GM12878 (cell line): ENCODE data around the gene GDI2. TPM values are rescaled to one million over a fixed set of nuclear protein-coding genes. Genes with fewer than 3 reads are reported as not detected.

Source experiments
- BACH1 ChIP-seq: fragments of 450-650 bp; IDR thresholded peaks from 2 replicates; pipeline ENCODE4 v1.6.1; 2017; ENCODE audit warnings: mild to moderate bottlenecking, borderline replicate concordance
- CHD4 ChIP-seq: fragments of 200-600 bp; sonication (generic); IDR thresholded peaks from 2 replicates; pipeline ENCODE4 v1.6.1; 2016; ENCODE audit warnings: mild to moderate bottlenecking
- CTCF ChIP-seq, 3 experiments: IDR thresholded peaks in 2 of 3; conservative IDR thresholded peaks in 1 of 3; 2 replicates each; pipeline ENCODE4 v1.5.1; 2011; ENCODE audit warnings: low read depth in 3 of 3, low read length in 3 of 3, mild to moderate bottlenecking in 3 of 3, control low read depth in 2 of 3, moderate library complexity in 2 of 3, inconsistent platforms in 1 of 3, mixed read lengths in 1 of 3; ENCODE audit not compliant: control insufficient read depth in 2 of 3, insufficient read depth in 1 of 3; ENCODE audit errors: extremely low read depth in 1 of 3
- FOXK2 ChIP-seq: fragments of 450-650 bp; IDR thresholded peaks from 2 replicates; pipeline ENCODE4 v1.6.1; 2017; ENCODE audit warnings: mild to moderate bottlenecking, moderate library complexity
- FOXM1 ChIP-seq: IDR thresholded peaks from 2 replicates; pipeline ENCODE4 v1.6.1; 2012; ENCODE audit warnings: low read depth, mild to moderate bottlenecking, inconsistent platforms, low read length, moderate library complexity
- LARP7 ChIP-seq: fragments of 450-650 bp; IDR thresholded peaks from 2 replicates; pipeline ENCODE4 v1.6.1; 2017; ENCODE audit warnings: mild to moderate bottlenecking
- MTA2 ChIP-seq: fragments of 450-650 bp; IDR thresholded peaks from 2 replicates; pipeline ENCODE4 v1.6.1; 2016; ENCODE audit warnings: low read depth, mild to moderate bottlenecking, moderate library complexity
- MTA3 ChIP-seq: IDR thresholded peaks from 2 replicates; pipeline ENCODE4 v1.6.1; 2012; ENCODE audit warnings: low read length, inconsistent platforms, borderline replicate concordance
- NR2C1 ChIP-seq: fragments of 450-650 bp; IDR thresholded peaks from 2 replicates; pipeline ENCODE4 v1.6.1; 2017; ENCODE audit warnings: antibody characterized with exemption, mild to moderate bottlenecking, moderate library complexity
- NR2F1 ChIP-seq: fragments of 450-650 bp; conservative IDR thresholded peaks from 2 replicates; pipeline ENCODE4 v1.6.1; 2017; ENCODE audit warnings: mild to moderate bottlenecking
- RCOR1 ChIP-seq: conservative IDR thresholded peaks from 2 replicates; pipeline ENCODE4 v1.6.1; 2012; ENCODE audit warnings: low read depth, low read length, improper control_type of control experiment
- SKIL ChIP-seq: fragments of 450-650 bp; IDR thresholded peaks from 2 replicates; pipeline ENCODE4 v1.6.1; 2017; ENCODE audit warnings: mild to moderate bottlenecking, low read depth, inconsistent platforms; ENCODE audit not compliant: poor library complexity, severe bottlenecking
- SPI1 ChIP-seq: IDR thresholded peaks from 2 replicates; pipeline ENCODE4 v1.6.1; 2011; ENCODE audit warnings: low read depth, mild to moderate bottlenecking, low read length, moderate library complexity, borderline replicate concordance; ENCODE audit not compliant: insufficient read depth
- SUPT20H ChIP-seq: IDR thresholded peaks from 2 replicates; pipeline ENCODE4 v1.6.1; 2011; ENCODE audit warnings: low read depth, mild to moderate bottlenecking, low read length, moderate library complexity, borderline replicate concordance; ENCODE audit not compliant: control insufficient read depth
- polyA plus RNA-seq, 11 experiments: library from polyadenylated mRNA; depleted of rRNA in 4 of 11; unstranded in 6 of 11; stranded (reverse) in 5 of 11; fragments of >200 nt; fragmentation: Nextera tagmentation in 4 of 11; fragmentation: Illumina TruSeq in 1 of 11; extraction: Ambion mirVana in 4 of 11; extraction: Trizol in 1 of 11; gene quantifications; 1 replicate in 1 of 11; 2 replicates in 10 of 11; pipeline versions ENCODE4 v1.2.1 to v1.2.3, GENCODE V29; 2011 to 2016; ENCODE audit warnings: inconsistent platforms in 2 of 11, missing spikeins in 2 of 11, low read depth in 1 of 11
- total RNA-seq, 4 experiments: library from RNA; depleted of rRNA in 3 of 4; stranded (reverse); fragments of >200 nt in 3 of 4; fragmentation: Illumina TruSeq in 1 of 4; extraction: Trizol in 1 of 4; gene quantifications; 2 replicates each; pipeline versions ENCODE4 v1.2.1 to v1.2.3, GENCODE V29; 2013 to 2021
- TF ChIP-seq, protein P1 (sequence below): fragments of 450-650 bp; formaldehyde crosslinking; IDR thresholded peaks from 2 replicates; pipeline ENCODE4 v1.4.0; 2020; ENCODE audit warnings: mild to moderate bottlenecking, moderate library complexity
- TF ChIP-seq, protein P2 (sequence below): fragments of 450-650 bp; IDR thresholded peaks from 2 replicates; pipeline ENCODE4 v1.6.1; 2017; ENCODE audit warnings: antibody characterized with exemption, mild to moderate bottlenecking, moderate library complexity

GDI2 gene
- total and polyA plus RNA-seq, 10 of the 15 experiments (the other 5 are each of a cell fraction or from before 2014, with no cell fraction given) = 261 to 395 (median 276) TPM

DNA sequence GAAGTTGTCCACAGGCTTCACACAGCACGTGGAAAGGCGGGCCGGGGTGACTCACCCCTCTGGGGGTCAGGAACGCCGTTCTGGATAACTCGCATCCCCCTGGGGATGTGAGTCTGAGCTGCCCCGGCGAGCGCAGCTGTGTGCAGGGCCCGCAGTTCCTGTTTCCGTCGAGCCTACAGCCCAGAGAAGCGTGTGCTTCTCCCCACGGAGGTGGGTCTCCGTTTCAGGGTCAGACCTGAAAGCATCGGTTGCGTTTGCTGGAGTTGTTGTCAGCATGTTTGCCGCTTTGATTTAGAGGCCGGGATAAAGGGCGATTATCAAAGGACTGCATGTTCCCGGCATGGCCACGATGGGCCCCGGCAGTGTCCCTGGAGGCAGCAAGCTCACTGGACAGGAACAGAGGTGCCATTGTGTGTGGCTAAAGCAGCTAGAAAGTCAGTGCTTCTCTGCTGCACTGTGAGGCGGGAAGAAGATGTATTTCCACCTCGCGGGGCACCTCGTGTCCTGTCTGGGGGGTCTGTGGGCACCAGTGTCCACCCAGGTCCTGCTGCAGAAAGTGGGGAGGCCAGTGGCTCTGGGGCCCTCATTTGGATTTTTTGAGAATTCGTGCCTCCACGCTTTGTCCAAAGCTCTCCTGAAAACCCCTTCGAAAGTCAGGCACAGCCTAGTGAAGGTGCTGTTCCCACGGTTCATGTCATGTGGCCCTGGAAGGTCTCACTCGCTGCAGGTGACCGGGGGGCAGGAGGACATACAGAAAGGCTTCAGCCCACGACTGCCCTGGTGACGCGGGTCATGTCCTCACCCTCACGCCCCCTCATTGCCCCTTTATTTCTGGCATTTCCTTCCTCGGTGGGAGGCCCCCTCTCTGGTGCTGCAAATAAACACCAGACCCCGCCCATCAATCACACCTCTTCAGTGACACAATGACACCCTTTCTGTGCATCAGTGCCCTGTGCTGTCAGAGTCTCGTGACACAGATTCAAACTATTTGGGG is 27.4 kb upstream of the GDI2 start (continued):
- TF ChIP-seq, protein P1, sequence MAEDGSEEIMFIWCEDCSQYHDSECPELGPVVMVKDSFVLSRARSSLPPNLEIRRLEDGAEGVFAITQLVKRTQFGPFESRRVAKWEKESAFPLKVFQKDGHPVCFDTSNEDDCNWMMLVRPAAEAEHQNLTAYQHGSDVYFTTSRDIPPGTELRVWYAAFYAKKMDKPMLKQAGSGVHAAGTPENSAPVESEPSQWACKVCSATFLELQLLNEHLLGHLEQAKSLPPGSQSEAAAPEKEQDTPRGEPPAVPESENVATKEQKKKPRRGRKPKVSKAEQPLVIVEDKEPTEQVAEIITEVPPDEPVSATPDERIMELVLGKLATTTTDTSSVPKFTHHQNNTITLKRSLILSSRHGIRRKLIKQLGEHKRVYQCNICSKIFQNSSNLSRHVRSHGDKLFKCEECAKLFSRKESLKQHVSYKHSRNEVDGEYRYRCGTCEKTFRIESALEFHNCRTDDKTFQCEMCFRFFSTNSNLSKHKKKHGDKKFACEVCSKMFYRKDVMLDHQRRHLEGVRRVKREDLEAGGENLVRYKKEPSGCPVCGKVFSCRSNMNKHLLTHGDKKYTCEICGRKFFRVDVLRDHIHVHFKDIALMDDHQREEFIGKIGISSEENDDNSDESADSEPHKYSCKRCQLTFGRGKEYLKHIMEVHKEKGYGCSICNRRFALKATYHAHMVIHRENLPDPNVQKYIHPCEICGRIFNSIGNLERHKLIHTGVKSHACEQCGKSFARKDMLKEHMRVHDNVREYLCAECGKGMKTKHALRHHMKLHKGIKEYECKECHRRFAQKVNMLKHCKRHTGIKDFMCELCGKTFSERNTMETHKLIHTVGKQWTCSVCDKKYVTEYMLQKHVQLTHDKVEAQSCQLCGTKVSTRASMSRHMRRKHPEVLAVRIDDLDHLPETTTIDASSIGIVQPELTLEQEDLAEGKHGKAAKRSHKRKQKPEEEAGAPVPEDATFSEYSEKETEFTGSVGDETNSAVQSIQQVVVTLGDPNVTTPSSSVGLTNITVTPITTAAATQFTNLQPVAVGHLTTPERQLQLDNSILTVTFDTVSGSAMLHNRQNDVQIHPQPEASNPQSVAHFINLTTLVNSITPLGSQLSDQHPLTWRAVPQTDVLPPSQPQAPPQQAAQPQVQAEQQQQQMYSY (CRISPR knock-in tag) = no peak
- TF ChIP-seq LARP7 (peak; percentile 70; the same call in 1 of the 2 replicates), CTCF (IDR thresholded peaks at IDR 0.05 in 2 of 3, conservative IDR thresholded peaks at IDR 0.05 in 1 of 3; ENCODE audit: control insufficient read depth in 2 of 3, extremely low read depth in 1 of 3, insufficient read depth in 1 of 3, low read depth in 3 of 3, low read length in 3 of 3) (no peak), NR2C1 (no peak), MTA2 (peak; percentile 64), CHD4 (no peak), FOXK2 (peak; percentile 83), SKIL (peak; percentile 35), BACH1 (0 out of 2 replicates have a peak, but pooled peaks have one; percentile 47), RCOR1 (no peak), MTA3 (peak; percentile 67; the same call in 1 of the 2 replicates), SUPT20H (no peak), SPI1 (peak; percentile 89), FOXM1 (peak; percentile 21), NR2F1 (peak; percentile 77)
- TF ChIP-seq, protein P2, sequence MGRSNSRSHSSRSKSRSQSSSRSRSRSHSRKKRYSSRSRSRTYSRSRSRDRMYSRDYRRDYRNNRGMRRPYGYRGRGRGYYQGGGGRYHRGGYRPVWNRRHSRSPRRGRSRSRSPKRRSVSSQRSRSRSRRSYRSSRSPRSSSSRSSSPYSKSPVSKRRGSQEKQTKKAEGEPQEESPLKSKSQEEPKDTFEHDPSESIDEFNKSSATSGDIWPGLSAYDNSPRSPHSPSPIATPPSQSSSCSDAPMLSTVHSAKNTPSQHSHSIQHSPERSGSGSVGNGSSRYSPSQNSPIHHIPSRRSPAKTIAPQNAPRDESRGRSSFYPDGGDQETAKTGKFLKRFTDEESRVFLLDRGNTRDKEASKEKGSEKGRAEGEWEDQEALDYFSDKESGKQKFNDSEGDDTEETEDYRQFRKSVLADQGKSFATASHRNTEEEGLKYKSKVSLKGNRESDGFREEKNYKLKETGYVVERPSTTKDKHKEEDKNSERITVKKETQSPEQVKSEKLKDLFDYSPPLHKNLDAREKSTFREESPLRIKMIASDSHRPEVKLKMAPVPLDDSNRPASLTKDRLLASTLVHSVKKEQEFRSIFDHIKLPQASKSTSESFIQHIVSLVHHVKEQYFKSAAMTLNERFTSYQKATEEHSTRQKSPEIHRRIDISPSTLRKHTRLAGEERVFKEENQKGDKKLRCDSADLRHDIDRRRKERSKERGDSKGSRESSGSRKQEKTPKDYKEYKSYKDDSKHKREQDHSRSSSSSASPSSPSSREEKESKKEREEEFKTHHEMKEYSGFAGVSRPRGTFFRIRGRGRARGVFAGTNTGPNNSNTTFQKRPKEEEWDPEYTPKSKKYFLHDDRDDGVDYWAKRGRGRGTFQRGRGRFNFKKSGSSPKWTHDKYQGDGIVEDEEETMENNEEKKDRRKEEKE = no peak
